ENCODE results near the gene CEP162. TPM values are rescaled to one million over a fixed set of nuclear protein-coding genes. Genes with fewer than 3 reads are reported as not detected.

Gene CEP162
- total RNA-seq, 1 experiment from 2014 or later, result 12.1 TPM

DNA sequence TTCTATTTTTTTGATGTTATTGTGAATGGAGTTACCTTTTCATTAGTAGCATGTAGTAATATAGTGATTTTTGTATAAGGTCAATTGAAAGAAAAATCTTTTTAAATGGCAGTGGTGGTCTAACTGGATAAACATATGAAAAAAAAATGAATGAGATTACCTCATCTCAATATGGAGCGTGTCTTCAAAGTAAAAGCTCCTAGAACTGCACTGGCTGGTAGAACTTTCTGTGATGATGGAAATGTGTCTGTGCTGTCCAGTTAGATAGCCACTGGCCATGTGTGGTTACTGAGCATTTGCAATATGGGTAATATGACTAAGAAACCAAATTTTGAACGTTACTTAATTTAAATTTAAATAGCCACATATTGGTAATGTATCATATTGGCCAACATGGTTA is 149.8 kb downstream of the CEP162 start:
- Histone ChIP-seq H3K9me3 (ENCODE audit: low read depth, low read length, poor library complexity, severe bottlenecking) (no peaks in the 10 kb centered on the region), H3K27ac (ENCODE audit: low read depth, low read length, poor library complexity, severe bottlenecking) (no peak overlapping the region), H3K4me1 (ENCODE audit: insufficient read depth, low read length, poor library complexity, severe bottlenecking) (no peaks in the 10 kb centered on the region), H3K36me3 (ENCODE audit: insufficient read depth, low read length, poor library complexity, severe bottlenecking) (no peaks in the 10 kb centered on the region), H3K27me3 (replicated peaks; ENCODE audit: insufficient read depth, low read depth, low read length, poor library complexity) (no peaks in the 10 kb centered on the region), H3K4me3 (ENCODE audit: low read depth, low read length, poor library complexity, severe bottlenecking) (no peak overlapping the region)
- no peak for DNase-seq (ENCODE audit: low spot score)
- CTCF ChIA-PET, result no interaction called here
- TF ChIP-seq EZH2 (IDR thresholded peaks at IDR 0.05; ENCODE audit: borderline replicate concordance, low read depth, low read length, poor library complexity, severe bottlenecking), result no peak
- BruUV-seq (replicated peaks), result no TSS peak
- intact Hi-C loops (cut with micrococcal nuclease; ENCODE audit: unreplicated experiment), result no loop called here
- POLR2A ChIA-PET (ENCODE audit: low non-redundant PET), result no interaction called here

GRCh38 chr6:84074988-84075781 is 152.3 kb downstream of the CEP162 start:
- Histone ChIP-seq H3K36me3 (ENCODE audit: insufficient read depth, low read length, poor library complexity, severe bottlenecking) (no peaks in the 10 kb centered on the region), H3K27me3 (replicated peaks; ENCODE audit: insufficient read depth, low read depth, low read length, poor library complexity) (no peaks in the 10 kb centered on the region), H3K9me3 (ENCODE audit: low read depth, low read length, poor library complexity, severe bottlenecking) (no peaks in the 10 kb centered on the region), H3K4me1 (ENCODE audit: insufficient read depth, low read length, poor library complexity, severe bottlenecking) (no peaks in the 10 kb centered on the region), H3K4me3 (ENCODE audit: low read depth, low read length, poor library complexity, severe bottlenecking) (no peak overlapping the region), H3K27ac (ENCODE audit: low read depth, low read length, poor library complexity, severe bottlenecking) (no peak overlapping the region)
- ChIA-PET CTCF (interaction anchor here (0.6 kb wide), 1 partner anchor 152 kb away, joined by 3 read pairs; the partner anchor contains the start of gene CEP162), POLR2A (ENCODE audit: low non-redundant PET) (no interaction called here)
- intact Hi-C loops (cut with micrococcal nuclease; ENCODE audit: unreplicated experiment), result no loop called here
- DNase-seq (ENCODE audit: low spot score), result peak; percentile 51
- no TSS peak for BruUV-seq (replicated peaks)
- no peak for TF ChIP-seq CTCF (conservative IDR thresholded peaks at IDR 0.05; ENCODE audit: low read depth, low read length)
- TF ChIP-seq EZH2 (IDR thresholded peaks at IDR 0.05; ENCODE audit: borderline replicate concordance, low read depth, low read length, poor library complexity, severe bottlenecking), result no peak

Other genes with a start within 250 kb of the CEP162 start
- 0.34 and 0.55 TPM in 2 replicates for gene MRAP2, start 193.9 kb downstream of the CEP162 start, total RNA-seq (2021)

Measured in A673 (cell line).